Uterus (tissue), 2 donors: Measurements from ENCODE around the gene RPS4Y1.

Experiments
- CTCF ChIP-seq, 4 experiments: fragments of 200-600 bp in 2 of 4; fragments of 450-650 bp in 2 of 4; sonication (generic) in 2 of 4; IDR thresholded peaks; one replicate each; pipeline ENCODE4 v1.5.1; 2016 to 2019; ENCODE audit warnings: antibody characterized with exemption in 4 of 4, mild to moderate bottlenecking in 2 of 4, moderate library complexity in 1 of 4
- POLR2A ChIP-seq, 2 donors: fragments of 450-650 bp; IDR thresholded peaks; one replicate each; pipeline ENCODE4 v1.6.1; 2016; ENCODE audit warnings: antibody characterized with exemption in 2 of 2, mild to moderate bottlenecking in 1 of 2, moderate library complexity in 1 of 2

- TF ChIP-seq POLR2A (IDR thresholded peaks at IDR 0.05) (no peak), CTCF (IDR thresholded peaks at IDR 0.05) (no peak)
Observed at GRCh38 chrY:2797991-2798390, 43.4 kb upstream of the RPS4Y1 start.
